Measurements from ENCODE around the gene SOX21.

The SOX21 gene

GRCh38 chr13:94709001-94709834 lies 3.1 kb downstream of the SOX21 start:
- DNase-seq (ENCODE audit: low read depth in 2 of 2) = no peak

GRCh38 chr13:94708031-94708859 lies 4.1 kb downstream of the SOX21 start:
- no peak for DNase-seq (ENCODE audit: low read depth in 2 of 2)

GRCh38 chr13:94707400-94708021 lies 4.8 kb downstream of the SOX21 start:
- DNase-seq (ENCODE audit: low read depth in 2 of 2) = no peak

- DNase-seq (ENCODE audit: low read depth in 2 of 2) = no peak
These were observed 5.4 kb downstream of the SOX21 start for GRCh38 chr13:94706843-94707399.

- no peak for DNase-seq (ENCODE audit: low read depth in 2 of 2)
These were observed 6.1 kb downstream of the SOX21 start for GRCh38 chr13:94706101-94706842.

GRCh38 chr13:94705081-94706030 lies 7.0 kb downstream of the SOX21 start:
- no peak for DNase-seq (ENCODE audit: low read depth in 2 of 2)

- DNase-seq (ENCODE audit: low read depth in 2 of 2) = no peak
These were observed 7.8 kb downstream of the SOX21 start for GRCh38 chr13:94704377-94705080.

- DNase-seq (ENCODE audit: low read depth in 2 of 2) = no peak
These were observed 8.5 kb downstream of the SOX21 start for GRCh38 chr13:94703721-94704314.

- no peak for DNase-seq (ENCODE audit: low read depth in 2 of 2)
These were observed 9.1 kb downstream of the SOX21 start for GRCh38 chr13:94703271-94703670.

- no peak for DNase-seq (ENCODE audit: low read depth in 2 of 2)
These were observed 9.9 kb downstream of the SOX21 start for GRCh38 chr13:94702181-94703041.

- no peak for DNase-seq (ENCODE audit: low read depth in 2 of 2)
These were observed 10.8 kb downstream of the SOX21 start for GRCh38 chr13:94701313-94702180.

GRCh38 chr13:94700536-94700935 lies 11.8 kb downstream of the SOX21 start:
- no peak for DNase-seq (ENCODE audit: low read depth in 2 of 2)

GRCh38 chr13:94700051-94700535 lies 12.3 kb downstream of the SOX21 start:
- no peak for DNase-seq (ENCODE audit: low read depth in 2 of 2)

GRCh38 chr13:94696171-94696570 lies 16.2 kb downstream of the SOX21 start:
- DNase-seq (ENCODE audit: low read depth in 2 of 2) = no peak

GRCh38 chr13:94692030-94692429 lies 20.3 kb downstream of the SOX21 start:
- no peak for DNase-seq (ENCODE audit: low read depth in 2 of 2)

GRCh38 chr13:94683409-94683808 lies 28.9 kb downstream of the SOX21 start:
- DNase-seq (ENCODE audit: low read depth in 2 of 2) = no peak

GRCh38 chr13:94682229-94682628 lies 30.1 kb downstream of the SOX21 start:
- no peak for DNase-seq (ENCODE audit: low read depth in 2 of 2)

Measured in stimulated activated CD8-positive, alpha-beta memory T cell treated with anti-CD3 and anti-CD28 coated beads, Interleukin-15, amount 100 ng/mL, for 48 hours (primary cell).